ENCODE results near the gene RAB11B.

GRCh38 chr19:8413629-8413995 lies 23.5 kb downstream of the RAB11B start:
- no peak for TF ChIP-seq POLR2A (IDR thresholded peaks at IDR 0.05)
- TF ChIP-seq CTCF (IDR thresholded peaks at IDR 0.05) = no peak
- no peak for TF ChIP-seq POLR2AphosphoS5 (IDR thresholded peaks at IDR 0.05; ENCODE audit: insufficient read depth in 1 of 2, low read depth in 1 of 2)
